VCaP (cell line): ENCODE data around the gene PCCA.

Experiments used
- H3K27ac ChIP-seq: fragments of 450-650 bp; 2 replicates; pipeline ENCODE4 v1.5.1; 2017
- CTCF ChIP-seq: fragments of 450-650 bp; conservative IDR thresholded peaks from 2 replicates; pipeline ENCODE4 v1.5.1; 2017; ENCODE audit warnings: mild to moderate bottlenecking, moderate library complexity

Gene PCCA

DNA sequence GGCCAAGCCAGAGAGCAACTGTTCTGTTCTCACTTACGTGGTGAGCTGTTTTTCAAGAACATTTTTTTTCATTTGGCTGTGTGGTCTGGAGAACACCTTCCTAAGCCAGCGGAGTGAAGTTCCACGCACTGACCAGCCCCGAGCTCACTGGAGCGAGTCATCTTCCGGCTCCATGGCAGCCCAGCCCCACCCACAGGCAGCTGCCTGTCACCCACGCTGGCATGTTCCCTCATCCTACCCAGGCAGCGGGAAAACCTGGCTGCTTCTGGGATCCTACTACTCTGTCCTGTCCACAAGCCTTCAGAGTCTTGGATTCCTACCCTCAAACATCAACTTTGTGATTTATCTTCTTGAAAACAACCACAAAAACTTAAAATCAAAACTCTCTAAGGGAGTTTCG lies 423.5 kb downstream of the PCCA start:
- TF ChIP-seq CTCF = no peak

GRCh38 chr13:100513171-100513570 lies 424.3 kb downstream of the PCCA start:
- no peak for TF ChIP-seq CTCF
- H3K27ac ChIP-seq = peak overlapping the region; percentile 44

More for the DNA sequence above, 423.5 kb downstream of the PCCA start:
- H3K27ac ChIP-seq = no peak overlapping the region

- peak overlapping the region; percentile 44 for H3K27ac ChIP-seq
- no peak for TF ChIP-seq CTCF
Measured at GRCh38 chr13:100513987-100514670, 425.2 kb downstream of the PCCA start.

DNA sequence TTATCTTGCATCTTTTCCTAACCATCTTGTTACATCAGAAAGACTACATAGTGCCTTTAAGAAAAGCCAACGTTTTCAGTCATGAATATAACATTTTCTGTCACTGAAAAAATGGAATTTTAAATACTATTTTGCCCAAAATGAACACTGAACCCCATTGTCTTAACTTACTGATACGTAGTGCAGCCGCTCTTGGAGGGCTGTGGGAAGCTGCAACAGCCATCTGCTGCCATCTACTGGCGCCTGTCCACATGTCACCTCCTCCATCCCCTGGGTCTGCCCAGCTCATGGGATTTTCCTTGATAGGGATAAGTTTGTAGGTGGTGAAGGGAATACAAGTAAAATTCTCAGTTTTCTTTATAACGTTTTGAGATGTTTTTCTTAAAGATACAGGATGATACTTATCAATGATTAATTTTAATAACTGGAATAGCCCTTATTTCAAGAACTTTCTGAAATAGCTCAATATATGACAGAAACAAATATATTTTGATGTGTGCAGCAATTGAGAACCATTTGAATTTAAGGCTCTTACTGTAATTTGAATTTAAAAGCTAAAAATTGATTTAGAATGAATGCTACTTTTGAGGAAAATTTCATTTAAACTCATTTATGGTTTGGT lies 426.0 kb downstream of the PCCA start:
- peak; percentile 99 for TF ChIP-seq CTCF
- H3K27ac ChIP-seq = peak overlapping the region; percentile 44

GRCh38 chr13:100515410-100515800 lies 426.5 kb downstream of the PCCA start:
- H3K27ac ChIP-seq = no peak overlapping the region
- TF ChIP-seq CTCF = no peak

DNA sequence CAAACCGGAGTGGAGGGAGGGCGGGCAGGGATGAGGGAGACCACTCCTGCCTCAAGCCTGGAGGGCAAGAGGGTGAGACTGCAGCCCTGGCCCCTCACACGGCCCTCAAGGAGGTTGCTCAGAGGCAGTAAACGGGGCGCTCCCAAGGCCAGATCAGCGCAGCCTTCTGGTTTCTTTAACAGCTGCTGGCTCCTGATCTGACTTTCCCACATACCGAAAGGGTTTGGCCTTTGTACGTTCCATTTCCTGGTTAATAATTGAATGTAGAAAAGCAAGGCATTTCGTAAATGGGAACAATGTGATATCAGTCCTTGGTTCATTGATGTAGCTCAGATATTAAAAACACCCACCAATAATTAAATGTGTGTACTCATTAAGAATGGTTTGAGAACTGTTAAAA lies 428.2 kb downstream of the PCCA start:
- no peak overlapping the region for H3K27ac ChIP-seq
- no peak for TF ChIP-seq CTCF

- H3K27ac ChIP-seq = no peak overlapping the region
- no peak for TF ChIP-seq CTCF
Measured at GRCh38 chr13:100517728-100518127, 428.8 kb downstream of the PCCA start.
